Suprapubic skin (tissue), 3 donors: ENCODE measurements around the gene TMPRSS4.

Experiments used
- CTCF ChIP-seq, 2 donors: fragments of 200-600 bp in 1 of 2; fragments of 450-650 bp in 1 of 2; sonication (generic) in 1 of 2; IDR thresholded peaks; one replicate each; pipeline ENCODE4 v1.5.1; 2016 to 2019; ENCODE audit warnings: antibody characterized with exemption in 2 of 2, mild to moderate bottlenecking in 1 of 2, moderate library complexity in 1 of 2
- POLR2A ChIP-seq, 2 donors: fragments of 450-650 bp; IDR thresholded peaks; one replicate each; pipeline ENCODE4 v1.6.1; 2017; ENCODE audit warnings: antibody characterized with exemption in 2 of 2, mild to moderate bottlenecking in 2 of 2, moderate library complexity in 2 of 2

DNA sequence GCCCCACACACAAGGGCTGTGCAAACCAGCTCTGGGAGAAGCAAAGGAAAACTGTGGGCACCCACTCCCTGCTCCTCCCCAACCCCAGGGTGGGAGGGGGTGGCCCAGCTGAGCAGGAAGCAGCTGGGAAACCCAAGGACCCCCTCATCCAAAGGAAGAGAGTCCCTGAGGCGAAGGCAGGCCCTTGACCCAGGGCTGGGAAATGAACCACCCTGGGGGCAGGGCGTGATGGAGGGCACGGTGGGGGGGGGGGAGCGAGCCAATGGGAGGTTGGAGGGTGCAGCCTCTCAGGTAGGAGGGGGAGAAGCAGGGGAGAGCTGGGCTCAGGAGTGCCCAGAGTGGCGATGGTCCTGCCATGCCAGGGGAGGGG lies 58.9 kb downstream of the TMPRSS4 start:
- no peak for TF ChIP-seq CTCF (IDR thresholded peaks at IDR 0.05)
- TF ChIP-seq POLR2A (IDR thresholded peaks at IDR 0.05): no peak
